ENCODE measurements around the gene CA9.

The CA9 gene

GRCh38 chr9:35717132-35717870 is 43.6 kb downstream of the CA9 start:
- DNase-seq (ENCODE audit: low read depth) = no peak

GRCh38 chr9:35718721-35719511 is 45.2 kb downstream of the CA9 start:
- peak; percentile 47 for DNase-seq (ENCODE audit: low read depth)

GRCh38 chr9:35719546-35719945 is 45.8 kb downstream of the CA9 start:
- DNase-seq (ENCODE audit: low read depth) = no peak

GRCh38 chr9:35723426-35723825 is 49.7 kb downstream of the CA9 start:
- no peak for DNase-seq (ENCODE audit: low read depth)

- no peak for DNase-seq (ENCODE audit: low read depth)
Measured at GRCh38 chr9:35723908-35724307, 50.2 kb downstream of the CA9 start.

GRCh38 chr9:35725362-35725761 is 51.6 kb downstream of the CA9 start:
- no peak for DNase-seq (ENCODE audit: low read depth)

- peak; percentile 43 for DNase-seq (ENCODE audit: low read depth)
Measured at GRCh38 chr9:35726931-35727330, 53.2 kb downstream of the CA9 start.

GRCh38 chr9:35727676-35728040 is 53.9 kb downstream of the CA9 start:
- DNase-seq (ENCODE audit: low read depth) = no peak

- peak; percentile 88 for DNase-seq (ENCODE audit: low read depth)
Measured at GRCh38 chr9:35728041-35728971, 54.6 kb downstream of the CA9 start.

- peak; percentile 22 for DNase-seq (ENCODE audit: low read depth)
Measured at GRCh38 chr9:35729101-35729500, 55.4 kb downstream of the CA9 start.

- DNase-seq (ENCODE audit: low read depth) = peak; percentile 96
Measured at GRCh38 chr9:35729700-35730485, 56.2 kb downstream of the CA9 start.

- DNase-seq (ENCODE audit: low read depth) = no peak
Measured at GRCh38 chr9:35730486-35730854, 56.7 kb downstream of the CA9 start.
